DND-41 (cell line): ENCODE data around the gene DPH1.

ENCODE experiments used
- ATAC-seq: fragments of 200-7000 bp; cut with Tn5 transposase; 3 replicates; pipeline ENCODE4 v1.9.1; 2021; ENCODE audit warnings: low read depth; ENCODE audit not compliant: insufficient read depth
- DNase-seq: peaks from one replicate; pipeline ENCODE4 v3.0.0-alpha.2; 2020
- H2AFZ ChIP-seq: 2 replicates; pipeline ENCODE4 v1.6.0; 2012; ENCODE audit warnings: low read depth, low read length
- H3K27ac ChIP-seq: 2 replicates; pipeline ENCODE4 v1.5.1; 2012; ENCODE audit warnings: low read length, inconsistent platforms
- H3K27me3 ChIP-seq: fragments of 200-600 bp; sonication (generic); 2 replicates; pipeline ENCODE4 v1.6.0; 2012; ENCODE audit warnings: low read length, mild to moderate bottlenecking, inconsistent platforms; ENCODE audit not compliant: insufficient read depth, poor library complexity
- H3K36me3 ChIP-seq: 2 replicates; pipeline ENCODE4 v1.5.1; 2012; ENCODE audit warnings: low read length, inconsistent platforms; ENCODE audit not compliant: insufficient read depth
- H3K4me1 ChIP-seq: 2 replicates; pipeline ENCODE4 v1.5.1; 2012; ENCODE audit warnings: mild to moderate bottlenecking, low read length; ENCODE audit not compliant: insufficient read depth
- H3K4me2 ChIP-seq: 2 replicates; pipeline ENCODE4 v1.6.0; 2012; ENCODE audit warnings: mild to moderate bottlenecking, moderate library complexity, low read length, inconsistent platforms; ENCODE audit not compliant: insufficient read depth
- H3K4me3 ChIP-seq, 2 experiments: fragments of 200-600 bp in 1 of 2; shearing (Covaris generic) in 1 of 2; 2 replicates each; pipeline ENCODE4 v1.5.1; 2012 to 2016; ENCODE audit warnings: inconsistent platforms in 2 of 2, low read length in 2 of 2, mild to moderate bottlenecking in 2 of 2, low read depth in 1 of 2, moderate library complexity in 1 of 2
- H3K79me2 ChIP-seq: 2 replicates; pipeline ENCODE4 v1.6.0; 2012; ENCODE audit warnings: low read length, inconsistent platforms; ENCODE audit not compliant: insufficient read depth
- H3K9ac ChIP-seq: 2 replicates; pipeline ENCODE4 v1.6.0; 2012; ENCODE audit warnings: low read depth, mild to moderate bottlenecking, inconsistent platforms, low read length, moderate library complexity
- H3K9me3 ChIP-seq: 2 replicates; pipeline ENCODE4 v1.5.1; 2012; ENCODE audit warnings: low read length, moderate library complexity, mild to moderate bottlenecking, inconsistent platforms; ENCODE audit not compliant: insufficient read depth, severe bottlenecking
- H4K20me1 ChIP-seq: 2 replicates; pipeline ENCODE4 v1.6.0; 2012; ENCODE audit warnings: low read length; ENCODE audit not compliant: insufficient read depth
- EZH2 ChIP-seq: IDR thresholded peaks from 3 replicates; pipeline ENCODE4 v1.6.1; 2012; ENCODE audit warnings: borderline replicate concordance, low read depth, mild to moderate bottlenecking, moderate library complexity, low read length, inconsistent platforms; ENCODE audit not compliant: severe bottlenecking
- TF ChIP-seq, protein P1 (sequence below): IDR thresholded peaks from 2 replicates; pipeline ENCODE4 v1.5.1; 2012; ENCODE audit warnings: borderline replicate concordance, low read length, moderate library complexity, mild to moderate bottlenecking; ENCODE audit not compliant: poor library complexity, severe bottlenecking; ENCODE audit errors: extremely low read depth

Gene DPH1

DNA sequence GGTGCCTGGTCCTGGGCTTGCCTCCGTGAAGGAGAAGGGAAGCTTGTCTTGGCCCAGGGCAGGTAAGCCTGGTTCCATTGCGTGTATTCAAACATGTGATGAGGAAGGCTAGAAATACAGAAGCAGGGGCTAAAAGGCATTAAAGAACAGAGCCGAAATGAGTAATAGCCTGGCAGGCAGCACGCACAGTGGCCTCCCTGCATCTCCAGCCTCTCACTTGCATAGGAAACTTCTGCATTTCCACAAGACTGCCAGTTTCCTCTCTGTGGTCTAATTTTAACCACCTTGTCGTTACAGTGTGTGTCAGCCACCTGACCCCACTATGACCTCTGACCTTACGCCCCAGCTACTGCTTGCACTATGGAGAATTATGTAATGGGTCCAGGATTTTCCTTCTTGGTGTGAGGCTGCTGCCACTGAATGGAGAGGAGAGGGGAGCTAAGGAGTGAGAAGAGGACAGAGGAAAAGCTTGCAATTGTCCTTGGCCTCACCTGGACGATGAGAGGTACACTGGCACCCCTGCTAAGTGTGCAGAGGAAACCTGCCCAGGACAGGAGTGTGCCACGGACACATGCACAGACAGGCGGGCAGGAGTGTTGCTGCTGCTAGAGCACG is 57.8 kb downstream of the DPH1 start:
- H3K79me2 ChIP-seq = no peaks in the 10 kb centered on the region
- peak overlapping the region; percentile 77; the same call in 1 of the 2 replicates for H3K27ac ChIP-seq
- H3K36me3 ChIP-seq = peaks cover 60% of the 10 kb centered on the region
- no peaks in the 10 kb centered on the region for H3K9me3 ChIP-seq
- H3K4me2 ChIP-seq = no peak overlapping the region
- H4K20me1 ChIP-seq = no peaks in the 10 kb centered on the region; the same call in 1 of the 2 replicates
- peaks cover 39% of the 10 kb centered on the region for H3K4me1 ChIP-seq
- DNase-seq = peak; percentile 55
- TF ChIP-seq, protein P1, sequence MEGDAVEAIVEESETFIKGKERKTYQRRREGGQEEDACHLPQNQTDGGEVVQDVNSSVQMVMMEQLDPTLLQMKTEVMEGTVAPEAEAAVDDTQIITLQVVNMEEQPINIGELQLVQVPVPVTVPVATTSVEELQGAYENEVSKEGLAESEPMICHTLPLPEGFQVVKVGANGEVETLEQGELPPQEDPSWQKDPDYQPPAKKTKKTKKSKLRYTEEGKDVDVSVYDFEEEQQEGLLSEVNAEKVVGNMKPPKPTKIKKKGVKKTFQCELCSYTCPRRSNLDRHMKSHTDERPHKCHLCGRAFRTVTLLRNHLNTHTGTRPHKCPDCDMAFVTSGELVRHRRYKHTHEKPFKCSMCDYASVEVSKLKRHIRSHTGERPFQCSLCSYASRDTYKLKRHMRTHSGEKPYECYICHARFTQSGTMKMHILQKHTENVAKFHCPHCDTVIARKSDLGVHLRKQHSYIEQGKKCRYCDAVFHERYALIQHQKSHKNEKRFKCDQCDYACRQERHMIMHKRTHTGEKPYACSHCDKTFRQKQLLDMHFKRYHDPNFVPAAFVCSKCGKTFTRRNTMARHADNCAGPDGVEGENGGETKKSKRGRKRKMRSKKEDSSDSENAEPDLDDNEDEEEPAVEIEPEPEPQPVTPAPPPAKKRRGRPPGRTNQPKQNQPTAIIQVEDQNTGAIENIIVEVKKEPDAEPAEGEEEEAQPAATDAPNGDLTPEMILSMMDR = no peak
- TF ChIP-seq EZH2 = no peak
- no peaks in the 10 kb centered on the region for H3K27me3 ChIP-seq
- ATAC-seq = peak; percentile 54
- no peak overlapping the region for H3K9ac ChIP-seq
- H2AFZ ChIP-seq = no peak overlapping the region
- no peak overlapping the region for H3K4me3 ChIP-seq

DNA sequence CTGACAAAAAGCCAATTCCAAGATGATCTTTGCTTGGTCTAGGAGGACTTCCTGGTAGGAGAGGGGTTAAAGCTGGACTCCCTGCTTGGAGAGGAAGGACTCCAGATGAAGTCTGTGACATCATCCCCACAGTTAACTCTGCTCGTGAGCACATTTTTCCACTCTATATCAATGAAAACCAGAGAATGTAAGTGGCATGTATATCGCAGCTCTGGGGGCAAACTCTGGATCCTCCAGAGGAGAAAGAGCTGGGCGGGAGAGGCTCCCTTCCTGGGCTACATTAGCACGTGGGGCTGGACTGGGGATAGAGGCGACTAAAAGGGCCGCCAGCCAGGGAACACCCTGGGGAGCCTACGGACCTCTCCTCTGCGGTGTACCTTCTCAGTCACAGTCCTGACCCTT is 59.1 kb downstream of the DPH1 start:
- no peak for TF ChIP-seq EZH2
- TF ChIP-seq, protein P1 = no peak
- Histone ChIP-seq H4K20me1 (no peaks in the 10 kb centered on the region; the same call in 1 of the 2 replicates), H3K4me3 (peak overlapping the region in 1 of 2 experiments; percentile 53; a peak in 2 of 4 replicates), H3K9me3 (no peaks in the 10 kb centered on the region), H3K27me3 (no peaks in the 10 kb centered on the region), H3K4me1 (peaks cover 39% of the 10 kb centered on the region), H3K4me2 (peak overlapping the region; percentile 68), H2AFZ (peak overlapping the region; percentile 62; the same call in 1 of the 2 replicates), H3K27ac (peak overlapping the region; percentile 77), H3K9ac (peak overlapping the region; percentile 52), H3K79me2 (no peaks in the 10 kb centered on the region), H3K36me3 (peaks cover 47% of the 10 kb centered on the region)
- DNase-seq (no peak), ATAC-seq (peak; percentile 41)

DNA sequence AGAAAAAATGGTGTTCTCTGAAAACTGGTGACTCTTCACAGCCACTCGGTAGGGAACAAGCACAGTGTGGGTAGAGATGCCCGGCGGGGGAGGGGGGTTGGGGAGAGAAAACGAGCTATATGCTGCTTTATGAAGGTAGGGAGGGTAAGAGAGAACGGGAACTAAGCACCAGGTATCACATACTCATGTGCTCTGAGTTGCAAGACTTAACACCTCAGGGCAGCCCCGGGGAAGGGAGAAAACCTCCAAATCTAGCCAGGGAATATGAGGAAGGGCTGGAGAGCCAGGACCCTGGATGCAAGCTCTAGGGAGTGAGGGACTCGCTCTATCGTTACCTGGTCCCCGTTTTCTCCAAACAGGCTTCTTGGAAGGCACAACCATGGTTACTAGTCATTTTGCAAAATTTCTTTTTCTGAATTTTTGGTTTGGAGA is 60.3 kb downstream of the DPH1 start:
- peaks cover 39% of the 10 kb centered on the region for H3K4me1 ChIP-seq
- peaks cover 35% of the 10 kb centered on the region for H3K36me3 ChIP-seq
- no peaks in the 10 kb centered on the region for H3K9me3 ChIP-seq
- ATAC-seq = peak; percentile 4; the same call in 2 of the 3 replicates
- H2AFZ ChIP-seq = no peak overlapping the region
- TF ChIP-seq, protein P1 = no peak
- TF ChIP-seq EZH2 = no peak
- peaks cover under 1% of the 10 kb centered on the region; the same call in 1 of the 2 replicates for H4K20me1 ChIP-seq
- H3K4me2 ChIP-seq = peak overlapping the region; percentile 68
- peak; percentile 45 for DNase-seq
- H3K9ac ChIP-seq = peak overlapping the region; percentile 52
- no peaks in the 10 kb centered on the region for H3K27me3 ChIP-seq
- peak overlapping the region; percentile 52; the same call in 1 of the 2 replicates for H3K27ac ChIP-seq
- peak overlapping the region in 1 of 2 experiments; percentile 53; a peak in 2 of 4 replicates for H3K4me3 ChIP-seq
- no peaks in the 10 kb centered on the region for H3K79me2 ChIP-seq
